SIG-M5 treated with dmso at 0.1 percent for 504 hours (cell line): Measurements from ENCODE around the gene HYDIN.
"Not testable (repeated sequence)": the region's sequence is repeated elsewhere in the genome, so short reads cannot be mapped to it uniquely, and the experiment has no call there.

ENCODE experiments used
- DNase-seq: peaks from one replicate; lab custom pipeline; 2025; ENCODE audit not compliant: unreplicated experiment; lab: John Stamatoyannopoulos, UW

The HYDIN gene

GRCh38 chr16:70882311-70882710 is 348.2 kb downstream of the HYDIN start:
- not testable (repeated sequence) for DNase-seq

GRCh38 chr16:70877895-70878294 is 352.6 kb downstream of the HYDIN start:
- DNase-seq: not testable (repeated sequence)

GRCh38 chr16:70876442-70876841 is 354.1 kb downstream of the HYDIN start:
- DNase-seq: not testable (repeated sequence)

GRCh38 chr16:70864698-70865097 is 365.8 kb downstream of the HYDIN start:
- DNase-seq: not testable (repeated sequence)

GRCh38 chr16:70861996-70862395 is 368.5 kb downstream of the HYDIN start:
- not testable (repeated sequence) for DNase-seq

GRCh38 chr16:70851299-70851698 is 379.2 kb downstream of the HYDIN start:
- not testable (repeated sequence) for DNase-seq

- not testable (repeated sequence) for DNase-seq
Observed at GRCh38 chr16:70823498-70824118, 406.9 kb downstream of the HYDIN start.

- not testable (repeated sequence) for DNase-seq
Observed at GRCh38 chr16:70822734-70823133, 407.8 kb downstream of the HYDIN start.

GRCh38 chr16:70818088-70818487 is 412.4 kb downstream of the HYDIN start:
- not testable (repeated sequence) for DNase-seq

GRCh38 chr16:70809392-70810060 is 421.0 kb downstream of the HYDIN start:
- no peak for DNase-seq

- DNase-seq: peak; percentile 13
Observed at GRCh38 chr16:70808371-70808770, 422.2 kb downstream of the HYDIN start.

GRCh38 chr16:70805787-70806186 is 424.7 kb downstream of the HYDIN start:
- DNase-seq: no peak

- DNase-seq: no peak
Observed at GRCh38 chr16:70805380-70805779, 425.1 kb downstream of the HYDIN start.

- DNase-seq: no peak
Observed at GRCh38 chr16:70804734-70805169, 425.8 kb downstream of the HYDIN start.

- DNase-seq: peak; percentile 81
Observed at GRCh38 chr16:70804153-70804733, 426.3 kb downstream of the HYDIN start.

- DNase-seq: no peak
Observed at GRCh38 chr16:70803319-70803718, 427.2 kb downstream of the HYDIN start.

GRCh38 chr16:70801611-70802010 is 428.9 kb downstream of the HYDIN start:
- no peak for DNase-seq

- peak; percentile 90 for DNase-seq
Observed at GRCh38 chr16:70800781-70801480, 429.6 kb downstream of the HYDIN start, which contains the start of gene VAC14. Gene VAC14 (minus strand): TSS chr16:70801158. CDS start chr16:70800900, 258 bp downstream.

- DNase-seq: no peak
Observed at GRCh38 chr16:70800311-70800710, 430.2 kb downstream of the HYDIN start.

GRCh38 chr16:70796301-70796700 is 434.2 kb downstream of the HYDIN start:
- DNase-seq: no peak

GRCh38 chr16:70795296-70795912 is 435.1 kb downstream of the HYDIN start:
- no peak for DNase-seq
